HCT116 (cell line): ENCODE data around the gene ZBTB17. TPM values are rescaled to one million over a fixed set of nuclear protein-coding genes. Genes with fewer than 3 reads are reported as not detected.

ENCODE experiments used
- ATAC-seq: fragments of 200-7000 bp; cut with Tn5 transposase; 2 replicates; pipeline ENCODE4 v1.9.1; 2020; ENCODE audit warnings: mild to moderate bottlenecking, moderate library complexity
- BruUV-seq: library from RNA; stranded (reverse); fragments of 400-500 nt; replicated peaks from 2 replicates; lab custom pipeline; 2021; lab: Mats Ljungman, UMichigan
- CTCF ChIA-PET: fragments of 300-600 bp; sonication (Branson Sonifier 250); formaldehyde crosslinking; loops from one replicate; lab custom pipeline; 2021; ENCODE audit warnings: antibody characterized with exemption; lab: Charles Lee
- POLR2A ChIA-PET: fragments of 300-600, 350-600 bp; sonication (Branson Sonifier 250); formaldehyde crosslinking; loops from one replicate; lab custom pipeline; 2021; ENCODE audit warnings: antibody characterized with exemption; lab: Charles Lee
- RAD21 ChIA-PET, 2 experiments: fragments of 300-600 bp; sonication (Branson Sonifier 250); formaldehyde crosslinking; loops; one replicate each; lab custom pipeline; 2023; ENCODE audit warnings: low total read pairs in 2 of 2; ENCODE audit not compliant: uncharacterized antibody in 2 of 2, unreplicated experiment in 2 of 2, low non-redundant PET in 1 of 2; lab: Charles Lee
- DNase-seq: peaks from one replicate; pipeline ENCODE4 v3.0.0-alpha.2; 2010; ENCODE audit warnings: low read depth, low spot score
- H2AFZ ChIP-seq: fragments of 200-600 bp; shearing (Covaris generic), sonication (generic); 2 replicates; pipeline ENCODE4 v1.6.1; 2017; ENCODE audit warnings: low read depth, mixed run types, mixed read lengths, antibody characterized with exemption, low read length; ENCODE audit not compliant: poor library complexity, severe bottlenecking
- H3K27ac ChIP-seq: 2 replicates; pipeline ENCODE4 v1.5.1; 2012; ENCODE audit warnings: low read depth, low read length
- H3K27me3 ChIP-seq: fragments of 200-600 bp; sonication (generic); 2 replicates; pipeline ENCODE4 v1.6.1; 2016; ENCODE audit warnings: mixed run types, low read length, mixed read lengths; ENCODE audit not compliant: insufficient read depth
- H3K36me3 ChIP-seq, 2 experiments: fragments of 200-500 bp in 1 of 2; fragments of 200-600 bp in 1 of 2; sonication (Bioruptor generic) in 1 of 2; sonication (generic) in 1 of 2; 2 replicates each; pipeline versions ENCODE4 v1.5.1 to v1.6.1; 2014 to 2016; ENCODE audit warnings: low read length in 2 of 2, inconsistent platforms in 1 of 2, mixed read lengths in 1 of 2, mixed run types in 1 of 2; ENCODE audit not compliant: insufficient read depth in 2 of 2, control insufficient read depth in 1 of 2
- H3K4me1 ChIP-seq, 2 experiments: fragments of 200-600 bp in 1 of 2; sonication (generic) in 1 of 2; 2 replicates each; pipeline versions ENCODE4 v1.5.1 to v1.6.1; 2012 to 2017; ENCODE audit warnings: low read length in 2 of 2, inconsistent platforms in 1 of 2, mild to moderate bottlenecking in 1 of 2, mixed read lengths in 1 of 2, mixed run types in 1 of 2, moderate library complexity in 1 of 2; ENCODE audit not compliant: insufficient read depth in 2 of 2, control insufficient read depth in 1 of 2
- H3K4me2 ChIP-seq: fragments of 200-600 bp; sonication (generic); 2 replicates; pipeline ENCODE4 v1.6.1; 2017; ENCODE audit warnings: mixed run types, low read length, mixed read lengths
- H3K4me3 ChIP-seq, 2 experiments: fragments of 200-600 bp in 1 of 2; sonication (generic) in 1 of 2; replicated peaks in 1 of 2; 2 replicates each; pipeline ENCODE4 v1.5.1; 2011 to 2016; ENCODE audit warnings: low read length in 2 of 2, control low read depth in 1 of 2, low read depth in 1 of 2, mild to moderate bottlenecking in 1 of 2, mixed read lengths in 1 of 2, mixed run types in 1 of 2
- H3K79me2 ChIP-seq: fragments of 200-600 bp; sonication (generic); 2 replicates; pipeline ENCODE4 v1.6.1; 2017; ENCODE audit warnings: mild to moderate bottlenecking, mixed run types, low read length, moderate library complexity, mixed read lengths; ENCODE audit not compliant: insufficient read depth
- H3K9ac ChIP-seq: fragments of 200-600 bp; sonication (generic); 2 replicates; pipeline ENCODE4 v1.6.1; 2016; ENCODE audit warnings: low read length, mixed read lengths
- H3K9me2 ChIP-seq: fragments of 200-600 bp; sonication (generic), shearing (Covaris generic); 2 replicates; pipeline ENCODE4 v1.6.1; 2017; ENCODE audit warnings: mixed run types, mild to moderate bottlenecking, moderate library complexity; ENCODE audit not compliant: insufficient read depth
- H3K9me3 ChIP-seq, 2 experiments: fragments of 200-500 bp in 1 of 2; fragments of 200-600 bp in 1 of 2; sonication (Bioruptor generic) in 1 of 2; sonication (generic) in 1 of 2; 2 replicates each; pipeline ENCODE4 v1.6.1; 2014 to 2017; ENCODE audit warnings: low read length in 2 of 2, mixed read lengths in 2 of 2, inconsistent platforms in 1 of 2, low read depth in 1 of 2, mild to moderate bottlenecking in 1 of 2, mixed run types in 1 of 2, moderate library complexity in 1 of 2; ENCODE audit not compliant: control insufficient read depth in 1 of 2, insufficient read depth in 1 of 2
- H4K20me1 ChIP-seq: fragments of 200-600 bp; sonication (generic), shearing (Covaris generic); 2 replicates; pipeline ENCODE4 v1.6.1; 2017; ENCODE audit warnings: mixed run types, mild to moderate bottlenecking, moderate library complexity; ENCODE audit not compliant: insufficient read depth
- ATF3 ChIP-seq: IDR thresholded peaks from 2 replicates; pipeline ENCODE4 v1.6.1; 2012
- CBX3 ChIP-seq: IDR thresholded peaks from 2 replicates; pipeline ENCODE4 v1.6.1; 2012; ENCODE audit warnings: low read depth
- CEBPB ChIP-seq: IDR thresholded peaks from 2 replicates; pipeline ENCODE4 v1.6.1; 2012; ENCODE audit warnings: low read depth
- CTCF ChIP-seq, 3 experiments: fragments of 200-600 bp in 1 of 3; sonication (generic) in 1 of 3; IDR thresholded peaks in 2 of 3; conservative IDR thresholded peaks in 1 of 3; 2 replicates each; pipeline ENCODE4 v1.5.1; 2012 to 2017; ENCODE audit warnings: low read depth in 2 of 3, low read length in 2 of 3, antibody characterized with exemption in 1 of 3, borderline replicate concordance in 1 of 3, control low read depth in 1 of 3, mild to moderate bottlenecking in 1 of 3, mixed read lengths in 1 of 3, mixed run types in 1 of 3, moderate library complexity in 1 of 3; ENCODE audit not compliant: insufficient read depth in 1 of 3
- EGR1 ChIP-seq: IDR thresholded peaks from 2 replicates; pipeline ENCODE4 v1.6.1; 2012; ENCODE audit warnings: low read depth
- EZH2 ChIP-seq: fragments of 200-600 bp; sonication (generic); IDR thresholded peaks from 2 replicates; pipeline ENCODE4 v1.6.1; 2017; ENCODE audit warnings: antibody characterized with exemption, mixed run types
- EZH2phosphoT487 ChIP-seq: fragments of 200-600 bp; IDR thresholded peaks from 2 replicates; pipeline ENCODE4 v1.6.1; 2018; ENCODE audit warnings: antibody characterized with exemption, borderline replicate concordance
- FOSL1 ChIP-seq: IDR thresholded peaks from 2 replicates; pipeline ENCODE4 v1.6.1; 2012; ENCODE audit warnings: low read depth
- JUND ChIP-seq: IDR thresholded peaks from 2 replicates; pipeline ENCODE4 v1.6.1; 2012
- MAX ChIP-seq: IDR thresholded peaks from 2 replicates; pipeline ENCODE4 v1.6.1; 2012
- POLR2AphosphoS5 ChIP-seq: IDR thresholded peaks from 2 replicates; pipeline ENCODE4 v1.6.1; 2011; ENCODE audit warnings: mild to moderate bottlenecking, low read depth, low read length, moderate library complexity
- RAD21 ChIP-seq: IDR thresholded peaks from 2 replicates; pipeline ENCODE4 v1.6.1; 2012; ENCODE audit warnings: low read depth, mild to moderate bottlenecking
- SIN3A ChIP-seq: IDR thresholded peaks from 2 replicates; pipeline ENCODE4 v1.6.1; 2012; ENCODE audit warnings: low read depth
- SP1 ChIP-seq: IDR thresholded peaks from 2 replicates; pipeline ENCODE4 v1.6.1; 2012; ENCODE audit warnings: low read depth
- SRF ChIP-seq: IDR thresholded peaks from 2 replicates; pipeline ENCODE4 v1.6.1; 2012; ENCODE audit warnings: low read depth
- TCF7L2 ChIP-seq: IDR thresholded peaks from 2 replicates; pipeline ENCODE4 v1.7.0; 2011; ENCODE audit warnings: borderline replicate concordance, inconsistent platforms; ENCODE audit not compliant: insufficient read depth, insufficient read length; ENCODE audit errors: extremely low read depth
- YY1 ChIP-seq: IDR thresholded peaks from 2 replicates; pipeline ENCODE4 v1.6.1; 2011; ENCODE audit warnings: low read length, low read depth, moderate library complexity, mild to moderate bottlenecking; ENCODE audit not compliant: insufficient replicate concordance; ENCODE audit errors: extremely low read depth
- ZBTB33 ChIP-seq: IDR thresholded peaks from 2 replicates; pipeline ENCODE4 v1.6.1; 2011; ENCODE audit warnings: mild to moderate bottlenecking, low read length, moderate library complexity; ENCODE audit not compliant: insufficient replicate concordance; ENCODE audit errors: extremely low read depth
- intact Hi-C: fragments of 100-400 bp; cut with micrococcal nuclease; formaldehyde crosslinking; loops from 2 replicates; pipeline ENCODE4 v1.10.0; 2022
- total RNA-seq: library from RNA; stranded (reverse); gene quantifications from one replicate; pipeline ENCODE4 v1.2.1, GENCODE V29; 2021; ENCODE audit not compliant: unreplicated experiment

ZBTB17 gene
- total RNA-seq, 1 experiment from 2014 or later, result 31.6 TPM

- Histone ChIP-seq H3K9me2 (no peaks in the 10 kb centered on the region), H3K9me3 (no peaks in the 10 kb centered on the region), H3K4me3 (no peak overlapping the region), H3K27me3 (no peaks in the 10 kb centered on the region), H3K4me2 (no peak overlapping the region), H3K27ac (no peak overlapping the region), H3K9ac (no peak overlapping the region), H3K4me1 (no peaks in the 10 kb centered on the region)
- POLR2A ChIA-PET, result interaction anchor here (1.0 kb wide), 1 partner anchor 198 kb away, joined by 3 read pairs; no protein-coding TSS in a partner anchor
- intact Hi-C loops, result no loop called here
- BruUV-seq, result no TSS peak
- ATAC-seq (no peak), DNase-seq (no peak)
- TF ChIP-seq SP1 (no peak), CTCF (IDR thresholded peaks at IDR 0.05 in 2 of 3, conservative IDR thresholded peaks at IDR 0.05 in 1 of 3; ENCODE audit: borderline replicate concordance in 1 of 3, insufficient read depth in 1 of 3, low read depth in 2 of 3, low read length in 2 of 3) (no peak), MAX (no peak), CEBPB (no peak), TCF7L2 (no peak), CBX3 (no peak), EZH2 (no peak), EZH2phosphoT487 (no peak), JUND (no peak), SIN3A (no peak), SRF (no peak), POLR2AphosphoS5 (no peak), YY1 (no peak), ATF3 (no peak), EGR1 (no peak), FOSL1 (no peak), ZBTB33 (no peak), RAD21 (no peak)
- TF ChIP-seq, all 23 proteins: peak for 0
- Histone ChIP-seq H3K36me3 (no peaks in the 10 kb centered on the region), H4K20me1 (no peaks in the 10 kb centered on the region), H2AFZ (no peak overlapping the region), H3K79me2 (no peaks in the 10 kb centered on the region)
- ChIA-PET RAD21 (no interaction called here), CTCF (interaction anchor here (1.7 to 2.0 kb wide), 2 partner anchors 182 to 206 kb away, joined by 5 to 8 read pairs; no protein-coding TSS in a partner anchor)
Measured at GRCh38 chr1:15997637-15998280, 21.9 kb upstream of the ZBTB17 start.
